AG04449 (cell line): ENCODE data around the gene KRTAP10-2.

ENCODE experiments used
- CTCF ChIA-PET: fragments of 350-600 bp; formaldehyde crosslinking; extraction: SDS; loops from one replicate; lab custom pipeline; 2021; ENCODE audit warnings: antibody characterized with exemption; lab: Yijun Ruan, JAX
- POLR2A ChIA-PET: fragments of 400-600, 350-600 bp; formaldehyde crosslinking; extraction: SDS; loops from one replicate; lab custom pipeline; 2020; ENCODE audit warnings: antibody characterized with exemption, inconsistent platforms; lab: Yijun Ruan, JAX
- DNase-seq: peaks from one replicate; pipeline ENCODE4 v3.0.0-alpha.2; 2010; ENCODE audit warnings: low read depth, low spot score
- H3K4me3 ChIP-seq: 2 replicates; pipeline ENCODE4 v1.5.1; 2011; ENCODE audit warnings: low read depth, mild to moderate bottlenecking, control low read depth, low read length
- CTCF ChIP-seq: IDR thresholded peaks from one replicate; pipeline ENCODE4 v1.5.1; 2011; ENCODE audit warnings: mild to moderate bottlenecking, moderate library complexity, low read length, control low read depth, inconsistent platforms; ENCODE audit not compliant: insufficient read depth; ENCODE audit errors: missing control alignments

KRTAP10-2 gene

GRCh38 chr21:44508711-44509445 is 42.4 kb downstream of the KRTAP10-2 start:
- ChIA-PET CTCF (interaction anchor here (1.8 kb wide), 1 partner anchor 28 kb away, joined by 7 read pairs; no protein-coding TSS in a partner anchor), POLR2A (no interaction called here)
- TF ChIP-seq CTCF: no peak
- DNase-seq: no peak
- no peak overlapping the region for H3K4me3 ChIP-seq

GRCh38 chr21:44508426-44508710 is 42.9 kb downstream of the KRTAP10-2 start:
- no peak overlapping the region for H3K4me3 ChIP-seq
- ChIA-PET CTCF (no interaction called here), POLR2A (no interaction called here)
- no peak for TF ChIP-seq CTCF
- no peak for DNase-seq

GRCh38 chr21:44507673-44508425 is 43.5 kb downstream of the KRTAP10-2 start:
- CTCF ChIA-PET: no interaction called here

GRCh38 chr21:44506279-44507255 is 44.7 kb downstream of the KRTAP10-2 start:
- TF ChIP-seq CTCF: no peak
- ChIA-PET POLR2A (no interaction called here), CTCF (interaction anchor here (1.4 kb wide), 1 partner anchor 8 kb away, joined by 4 read pairs; no protein-coding TSS in a partner anchor)
- no peak for DNase-seq
- H3K4me3 ChIP-seq: no peak overlapping the region

More at GRCh38 chr21:44507673-44508425, 43.5 kb downstream of the KRTAP10-2 start:
- no peak for DNase-seq
- POLR2A ChIA-PET: no interaction called here
- no peak for TF ChIP-seq CTCF
- H3K4me3 ChIP-seq: no peak overlapping the region

- CTCF ChIA-PET: interaction anchor here (1.4 kb wide), 1 partner anchor 9 kb away, joined by 4 read pairs; no protein-coding TSS in a partner anchor
- POLR2A ChIA-PET: no interaction called here
These were observed 45.5 kb downstream of the KRTAP10-2 start for GRCh38 chr21:44505673-44506278.

More at GRCh38 chr21:44505673-44506278, 45.5 kb downstream of the KRTAP10-2 start:
- no peak for TF ChIP-seq CTCF
- H3K4me3 ChIP-seq: no peak overlapping the region
- DNase-seq: no peak
